GM19240 (cell line): ENCODE results near the gene CDC42.

ENCODE experiments used
- DNase-seq: peaks from one replicate; pipeline ENCODE4 v3.0.0; 2011; ENCODE audit warnings: low spot score; ENCODE audit not compliant: insufficient read length

CDC42 gene

DNA sequence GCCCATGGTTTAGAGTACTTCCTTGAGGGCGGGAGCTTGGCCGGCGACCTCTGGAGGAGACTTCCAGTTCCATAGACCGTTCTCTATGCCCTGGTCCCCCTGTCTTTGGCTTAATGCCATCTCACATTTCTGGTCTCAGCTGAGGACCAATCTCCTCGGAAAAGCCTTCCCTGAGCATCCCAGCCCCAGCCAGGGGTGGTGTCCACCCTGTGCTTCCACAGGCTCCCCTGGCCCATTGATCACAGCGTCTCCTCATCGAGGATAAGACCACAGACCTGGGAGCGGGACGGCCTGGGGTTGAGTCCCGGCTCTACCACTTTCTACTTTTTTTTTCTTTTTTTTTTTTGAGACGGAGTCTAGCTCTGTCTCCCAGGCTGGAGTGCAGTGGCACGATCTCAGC, 75.9 kb downstream of the CDC42 start:
- DNase-seq, result no peak

DNA sequence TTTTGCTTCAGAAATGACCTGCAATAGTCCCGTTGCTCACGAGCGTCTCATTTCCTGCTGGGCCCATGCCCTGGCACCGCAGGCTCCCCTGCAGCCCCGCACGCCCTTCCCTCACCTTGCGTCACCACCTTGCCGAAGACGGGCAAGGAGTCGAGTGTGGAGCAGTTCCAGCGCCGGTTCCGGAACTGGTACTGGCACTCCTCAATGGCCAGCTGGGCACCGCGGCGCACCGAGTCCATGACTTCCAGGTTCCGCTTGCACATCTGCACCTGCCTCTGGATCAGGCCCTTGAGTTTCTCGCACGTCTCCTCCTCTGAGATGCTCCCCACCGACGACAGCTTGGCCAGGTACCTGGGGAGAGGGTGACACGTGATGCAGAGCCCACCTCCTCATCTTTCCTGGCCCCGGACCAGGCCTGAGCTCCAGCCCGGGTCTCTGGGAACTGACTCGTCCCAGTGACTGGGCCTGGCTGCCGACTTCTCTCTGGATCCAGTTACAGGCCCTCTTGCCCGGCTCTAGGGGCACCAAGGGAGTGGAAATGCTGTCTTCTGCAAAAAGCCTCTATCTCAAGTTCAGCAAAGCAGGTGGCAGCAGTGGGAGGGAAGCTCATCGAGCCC, 77.1 kb downstream of the CDC42 start:
- no peak for DNase-seq

DNA sequence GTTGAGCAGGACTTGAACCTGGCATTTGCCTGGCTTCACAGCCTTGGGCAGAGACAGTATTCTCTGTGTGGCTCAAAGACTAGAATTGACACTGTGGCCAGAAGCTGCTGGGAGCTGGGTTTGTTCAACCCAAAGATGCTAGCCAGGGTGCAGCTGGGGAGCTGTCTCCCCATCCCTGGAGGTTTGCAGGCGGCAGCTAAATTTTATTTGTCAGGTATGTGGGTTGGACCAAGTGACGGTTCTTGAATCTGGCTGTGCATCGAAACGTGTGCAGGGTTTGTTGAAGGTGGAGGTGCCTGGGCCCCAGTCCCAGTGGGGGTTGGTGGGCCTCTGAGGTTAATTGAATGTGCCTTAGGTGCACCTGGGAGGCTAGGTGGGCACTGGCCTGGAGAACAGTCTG, 78.6 kb downstream of the CDC42 start:
- DNase-seq, result no peak

DNA sequence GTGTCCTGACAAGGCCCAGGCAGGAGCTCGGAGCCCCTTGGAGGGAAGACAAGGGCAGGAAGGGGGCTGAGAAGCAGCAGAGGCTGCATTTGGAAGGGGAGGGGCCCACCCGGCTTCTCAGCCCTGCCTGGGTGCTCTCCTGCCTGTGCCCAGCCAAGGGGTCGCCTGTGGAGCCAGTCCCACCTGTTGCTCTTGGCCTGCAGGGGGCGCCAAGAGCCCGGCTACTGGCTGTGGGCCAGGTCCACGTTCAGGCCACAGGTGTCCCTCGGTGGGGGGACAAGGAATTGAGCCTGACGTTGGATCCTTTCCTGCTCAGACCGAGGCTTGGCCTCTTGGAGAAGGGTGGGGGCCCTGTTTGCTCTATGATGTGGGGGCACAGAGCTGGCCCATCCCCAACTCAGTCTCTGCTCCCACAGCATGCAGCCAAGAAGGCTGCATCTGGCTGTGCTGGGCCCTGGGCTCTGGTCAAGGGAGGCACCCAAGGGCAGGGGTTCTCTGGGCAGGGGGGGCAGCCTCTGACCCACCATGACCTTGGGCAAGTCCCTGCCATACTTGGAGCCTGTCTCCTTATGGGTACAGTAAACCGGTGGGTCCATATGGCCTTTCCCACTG, 79.5 kb downstream of the CDC42 start:
- peak; percentile 88 for DNase-seq

DNA sequence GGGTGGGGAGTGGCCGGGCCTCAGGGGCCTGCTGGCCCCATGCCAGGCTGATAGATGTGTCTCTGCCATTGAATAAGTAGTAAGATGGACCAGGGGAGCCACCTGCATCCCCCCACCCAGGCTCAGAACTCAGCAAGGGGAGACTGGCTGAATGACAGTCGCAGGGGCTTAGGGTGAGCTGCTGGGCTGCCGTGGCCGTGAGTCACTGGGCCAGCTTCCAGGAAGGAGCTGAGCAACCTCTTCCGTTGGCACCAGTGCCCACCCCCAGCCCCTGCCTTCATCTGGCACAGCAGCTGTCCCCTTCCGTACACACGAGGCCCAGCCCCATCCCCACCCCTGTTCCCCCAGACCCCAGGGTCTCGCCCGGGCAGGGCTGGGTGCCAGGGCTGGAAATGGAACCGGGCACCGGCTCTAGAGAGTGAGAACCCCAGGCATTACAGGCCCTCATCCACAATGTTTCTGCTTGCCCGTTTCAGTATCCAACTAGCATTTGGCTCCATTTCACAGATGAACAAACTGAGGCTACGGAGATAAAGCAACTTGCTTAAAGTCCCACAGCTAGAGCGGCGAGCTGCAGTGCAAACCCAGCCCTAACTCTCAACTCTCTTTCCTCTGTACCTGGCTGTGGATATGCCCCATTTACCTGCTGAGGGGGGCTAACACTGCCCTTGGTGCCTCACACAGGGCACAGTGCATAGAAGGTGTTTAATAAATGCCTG, 80.2 kb downstream of the CDC42 start:
- DNase-seq, result no peak

DNA sequence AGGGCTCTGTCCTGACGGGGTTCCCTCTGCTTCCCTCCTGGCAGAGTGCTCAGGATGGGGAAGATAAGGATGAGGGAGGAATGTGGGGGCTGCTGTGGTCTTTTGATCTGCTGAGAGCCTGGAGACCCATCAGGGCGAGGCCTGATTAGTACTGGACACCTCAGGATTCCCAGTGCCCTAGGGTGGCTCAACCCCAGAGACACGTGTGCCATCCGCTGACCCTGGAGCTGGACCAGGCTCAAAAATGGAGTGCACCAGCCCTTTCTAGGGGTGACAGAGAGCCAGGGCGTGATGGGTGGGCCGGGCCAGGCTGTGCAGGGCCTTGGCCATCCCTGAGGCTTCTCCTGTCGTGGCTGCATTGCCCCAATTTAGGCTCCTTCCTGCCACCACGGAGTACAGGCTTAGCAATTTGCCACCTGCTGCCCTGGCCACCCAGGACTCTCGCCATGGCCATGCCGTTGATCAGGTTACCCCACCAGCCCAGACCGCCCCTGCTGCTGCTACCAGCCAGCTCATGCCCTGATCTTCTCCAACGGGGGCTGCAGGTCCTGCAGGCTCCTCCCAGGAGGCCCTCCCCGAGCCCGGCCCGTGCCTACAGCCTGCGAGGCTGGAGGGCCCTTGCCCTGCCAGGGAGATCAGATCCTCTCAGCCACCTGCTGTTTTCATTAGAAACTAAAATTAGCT, 80.9 kb downstream of the CDC42 start:
- no peak for DNase-seq

DNA sequence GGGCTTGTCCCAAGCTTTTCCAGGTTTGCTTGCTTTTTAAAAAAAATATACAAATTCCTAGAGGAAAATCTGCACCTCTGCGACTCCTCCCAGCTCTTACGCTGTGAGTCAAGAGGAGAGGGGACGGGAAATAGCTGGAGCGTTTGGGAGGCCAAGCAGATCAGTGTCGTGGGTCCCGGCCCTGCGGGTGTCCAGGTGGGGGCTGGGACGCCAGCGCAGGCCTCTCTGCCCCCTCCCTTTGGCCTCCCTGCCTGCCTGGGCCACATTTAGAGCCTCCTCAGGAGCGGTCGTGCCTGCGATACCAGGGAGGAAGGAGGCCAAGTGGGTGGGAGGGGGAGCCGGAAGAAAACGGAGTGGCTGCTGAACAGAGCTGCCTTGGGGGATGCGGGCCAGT, 81.4 kb downstream of the CDC42 start:
- no peak for DNase-seq

DNA sequence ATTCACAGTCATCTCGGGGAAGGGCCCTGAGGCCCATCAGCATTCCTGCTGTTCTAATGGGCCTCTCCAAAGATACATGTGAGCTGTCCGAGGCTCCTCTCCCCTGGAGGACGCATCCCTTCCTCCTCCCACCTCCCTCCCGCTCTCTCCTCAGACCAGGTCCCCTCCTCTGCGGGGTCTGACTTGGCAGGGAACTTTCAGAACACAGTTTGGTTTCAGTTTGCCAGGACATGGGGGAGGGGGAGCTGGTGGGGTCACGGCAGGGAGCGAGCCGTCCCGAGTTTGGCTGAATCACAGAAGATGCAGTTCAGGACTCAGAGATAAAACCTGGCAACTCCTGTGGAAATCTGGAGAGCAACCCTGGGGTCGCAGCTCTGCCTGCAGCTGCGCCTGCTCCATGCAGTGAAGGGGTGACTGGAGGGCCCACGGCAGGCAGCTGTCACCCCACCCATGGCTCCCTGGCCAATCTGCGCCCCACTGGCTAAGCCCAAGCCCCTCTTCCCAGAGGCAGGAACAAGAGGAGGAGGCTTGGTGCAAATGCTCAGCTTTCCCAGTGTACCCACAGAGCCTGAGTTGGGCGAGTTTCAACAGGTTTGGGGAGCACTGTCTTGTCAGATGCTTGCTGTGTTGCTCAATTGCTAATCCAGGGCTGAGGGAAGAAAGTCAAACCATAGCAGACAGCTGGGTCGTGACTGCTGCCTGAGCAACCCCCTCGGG, 84.7 kb downstream of the CDC42 start:
- DNase-seq, result no peak

DNA sequence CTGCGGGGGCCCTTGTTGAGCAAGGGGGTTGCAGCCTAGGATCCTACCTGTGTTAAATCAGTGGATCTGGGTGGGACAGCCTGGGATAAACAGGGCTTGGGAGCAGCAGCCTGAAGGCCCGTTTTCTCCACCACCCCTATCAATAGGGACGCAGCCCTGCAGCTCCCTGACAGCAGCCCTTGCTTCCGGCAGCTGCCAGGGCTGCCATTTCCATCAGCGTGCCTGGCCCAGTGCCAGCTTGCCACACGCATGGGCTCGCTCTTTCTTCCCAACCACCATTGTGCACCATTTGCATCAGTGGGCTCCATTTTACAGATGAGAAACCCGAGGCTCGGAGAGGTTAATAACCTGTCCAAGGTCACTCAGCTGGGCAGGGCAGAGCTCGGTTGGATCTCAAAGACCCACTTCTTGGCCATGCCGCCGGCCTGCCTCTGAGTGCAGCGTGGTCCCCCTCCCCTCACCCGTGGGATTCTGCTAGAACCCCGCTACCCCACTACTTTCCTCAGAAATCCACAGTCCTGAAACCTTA, 86.6 kb downstream of the CDC42 start:
- DNase-seq, result no peak

DNA sequence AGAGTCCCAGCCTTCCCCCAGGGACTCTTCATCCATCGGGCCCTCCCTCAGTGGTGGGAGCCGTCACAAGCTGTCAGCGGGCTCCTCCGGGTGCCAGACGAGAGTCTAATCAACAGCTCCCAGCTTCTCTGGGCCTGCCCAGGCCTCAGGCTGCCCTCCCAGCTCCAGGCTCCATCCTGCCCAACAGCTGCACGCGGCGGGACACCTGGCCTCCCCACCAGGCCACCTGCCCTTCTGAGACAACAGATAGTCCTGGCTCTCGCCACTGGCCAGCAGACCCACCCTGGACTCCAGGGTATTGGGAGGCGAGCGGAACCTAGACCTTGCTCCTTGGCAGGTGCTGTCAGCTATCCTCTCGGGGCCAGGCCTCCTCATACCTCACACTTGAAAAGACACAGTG, 87.3 kb downstream of the CDC42 start:
- DNase-seq, result no peak
